ENCODE results near the gene CUX1.
"Not testable (repeated sequence)": the region's sequence is repeated elsewhere in the genome, so short reads cannot be mapped to it uniquely, and the experiment has no call there.

Gene CUX1

DNA sequence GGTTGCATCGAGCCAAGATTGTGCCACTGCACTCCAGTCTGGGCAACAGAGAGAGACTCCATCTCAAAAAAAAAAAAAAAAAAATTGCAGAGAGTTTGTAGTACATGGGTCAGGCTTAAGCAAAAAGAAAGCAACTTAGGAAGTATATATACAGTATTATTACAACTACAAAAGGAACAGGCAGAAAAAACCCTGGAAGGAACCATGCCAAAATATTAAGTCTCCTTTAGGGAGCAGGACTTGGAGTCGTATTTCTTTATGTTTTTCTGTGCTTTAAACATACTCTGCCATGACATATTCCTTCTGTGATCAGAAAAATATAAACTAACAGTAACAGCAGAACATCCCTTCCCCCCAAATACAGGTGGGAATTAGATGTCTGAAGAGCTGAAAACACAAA, 144.4 kb downstream of the CUX1 start:
- no peak for DNase-seq

DNA sequence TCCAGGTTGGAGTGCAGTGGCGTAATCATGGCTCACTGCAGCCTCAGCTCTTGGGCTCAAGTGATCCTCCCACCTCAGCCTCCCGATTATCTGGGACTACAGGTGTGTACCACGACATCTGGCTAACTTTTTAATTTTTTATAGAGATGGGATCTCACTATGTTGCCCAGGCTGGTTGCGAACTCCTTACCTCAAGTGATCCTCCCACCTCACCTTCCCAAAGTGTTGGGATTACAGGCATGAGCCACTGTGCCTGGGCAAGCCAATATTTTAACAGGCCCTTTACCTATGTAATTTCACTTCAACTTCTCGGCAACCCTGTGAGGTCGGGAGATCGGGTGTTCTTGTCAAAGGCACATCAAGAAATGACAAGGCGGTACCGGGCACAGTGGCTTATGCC, 146.3 kb downstream of the CUX1 start:
- DNase-seq = no peak

DNA sequence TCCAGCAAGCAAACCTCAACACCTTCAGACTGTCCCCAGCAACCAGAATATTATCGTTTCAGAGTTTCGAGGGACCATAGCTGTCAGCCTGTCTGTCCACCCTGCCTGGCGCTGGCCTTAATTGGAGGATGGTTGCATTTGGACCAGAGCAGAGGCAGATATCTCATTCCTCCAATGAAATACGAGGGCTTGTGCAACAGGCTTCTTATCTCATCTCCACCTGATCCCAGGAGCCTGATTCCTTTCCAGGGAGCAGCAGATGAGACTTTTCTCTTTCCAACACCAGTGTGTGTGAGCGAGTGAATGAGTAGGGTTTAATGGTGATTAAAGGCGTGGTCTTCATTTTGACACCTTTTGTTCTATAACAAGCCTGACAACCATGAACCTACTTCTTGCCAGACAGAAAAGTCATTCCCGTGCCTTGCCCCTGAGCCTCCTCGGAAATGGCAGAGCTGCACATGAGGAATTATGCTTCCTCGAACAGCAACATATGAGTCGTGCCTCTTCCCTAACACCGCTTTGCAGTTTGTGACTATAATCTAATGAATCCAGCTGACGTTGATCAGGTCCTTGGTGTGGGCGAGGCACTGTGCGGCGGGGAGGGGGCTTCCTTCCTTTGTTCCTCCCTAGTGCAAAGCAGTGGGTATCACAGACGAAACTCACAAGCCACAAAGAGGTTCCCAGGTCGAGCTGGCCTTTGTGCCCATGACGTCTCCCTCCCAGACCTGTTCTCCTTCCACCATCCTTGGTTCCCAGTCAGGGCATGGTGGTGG, 147.4 kb downstream of the CUX1 start:
- no peak for DNase-seq

DNA sequence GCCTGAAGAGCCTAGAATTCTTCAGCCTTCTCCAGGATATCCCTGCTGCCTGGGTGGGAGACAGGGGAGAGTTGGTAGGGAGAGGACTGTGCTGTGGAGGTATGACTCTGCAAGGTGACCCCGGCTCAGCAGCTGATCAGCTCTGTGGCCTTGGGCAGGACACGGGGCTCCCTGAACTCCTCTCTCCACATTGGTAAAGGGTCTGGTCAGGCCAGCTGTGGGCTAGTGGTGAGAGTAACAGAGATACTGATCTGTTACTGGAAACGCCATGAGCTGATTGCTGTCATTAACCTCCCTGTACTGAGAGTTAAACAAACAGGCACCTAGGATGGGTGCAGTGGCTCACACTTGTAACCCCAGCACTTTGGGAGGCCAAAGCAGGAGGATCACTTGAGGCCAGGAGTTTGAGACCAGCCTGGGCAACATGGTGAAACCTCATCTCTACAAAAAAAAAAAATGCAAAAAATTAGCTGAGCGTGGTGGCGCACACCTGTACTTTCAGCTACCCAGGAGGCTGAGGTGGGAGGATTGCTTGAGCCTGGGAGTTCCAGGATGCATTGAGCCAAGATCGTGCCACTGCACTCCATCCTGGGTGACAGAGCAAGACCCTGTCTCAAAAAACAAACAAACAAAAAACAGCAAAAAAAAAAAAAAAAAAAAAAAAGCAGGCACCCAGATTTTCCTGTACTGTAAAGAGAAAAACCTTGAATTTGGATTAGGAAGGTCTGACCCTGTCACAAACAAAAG, 151.5 kb downstream of the CUX1 start:
- no peak for DNase-seq

DNA sequence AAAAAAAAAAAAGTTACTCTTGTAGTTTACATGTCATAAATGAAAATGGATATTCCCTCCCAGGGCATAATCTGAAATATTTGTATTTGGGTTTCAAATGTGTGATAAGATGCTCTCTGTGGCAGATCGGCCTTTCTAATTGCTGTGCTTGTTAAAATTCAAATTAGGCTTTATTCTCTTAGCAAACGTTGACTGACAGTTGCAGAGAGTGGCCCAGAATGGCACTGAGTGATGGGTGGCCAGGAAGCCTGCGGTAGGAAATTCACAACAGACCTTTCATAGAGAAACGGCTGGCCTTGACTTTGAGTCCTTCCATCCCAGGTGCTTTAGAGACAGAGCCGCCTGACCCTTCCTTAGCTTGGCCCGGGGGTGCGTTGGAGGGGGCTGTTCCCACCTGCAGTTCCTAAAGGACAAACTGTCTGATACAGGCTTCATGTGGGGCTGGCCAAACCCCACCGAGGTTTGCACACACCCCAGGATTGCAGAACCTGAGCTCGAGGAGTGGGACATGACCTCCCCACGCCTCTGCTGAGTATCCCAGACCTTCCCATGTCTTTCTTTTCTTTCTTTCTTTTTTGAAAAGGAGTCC, 152.7 kb downstream of the CUX1 start:
- DNase-seq = no peak

DNA sequence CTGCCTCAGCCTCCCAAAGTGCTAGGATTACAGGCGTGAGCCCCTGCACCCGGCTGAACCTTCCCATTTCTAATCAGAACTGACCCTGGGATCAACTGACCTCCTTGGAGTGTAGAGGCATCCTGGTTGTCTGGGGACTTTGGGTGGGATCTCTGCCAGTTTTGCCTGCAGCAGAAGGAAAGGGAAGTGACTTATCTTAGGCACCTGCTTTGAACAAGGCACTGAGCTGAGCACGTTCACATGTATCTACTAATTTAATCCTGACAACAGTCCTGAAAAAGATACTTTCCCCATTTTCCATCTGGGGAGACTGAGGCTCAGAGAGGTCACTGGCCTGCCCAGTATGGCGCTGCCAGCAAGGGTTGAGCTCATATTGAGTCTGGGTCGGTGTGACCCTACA, 153.4 kb downstream of the CUX1 start:
- DNase-seq = no peak

DNA sequence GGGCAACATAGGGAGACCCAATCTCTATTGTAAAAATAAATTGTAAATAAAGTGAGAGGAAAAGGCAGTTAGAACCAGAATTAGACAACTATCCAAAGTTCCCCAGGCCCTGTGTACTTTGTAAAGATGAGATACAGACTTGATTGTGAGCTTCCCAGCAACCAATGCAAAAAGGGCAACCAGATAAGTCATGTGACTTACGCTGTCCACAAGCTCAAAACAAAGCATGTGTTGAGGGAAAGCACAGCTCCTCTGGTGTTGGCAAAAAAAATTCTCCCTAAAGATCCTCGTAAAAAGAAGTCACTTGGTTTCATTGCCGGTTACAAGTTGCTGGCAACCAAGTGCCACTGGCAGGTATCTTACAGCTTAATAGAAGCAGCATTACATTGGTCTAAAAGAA, 154.0 kb downstream of the CUX1 start:
- DNase-seq = no peak

DNA sequence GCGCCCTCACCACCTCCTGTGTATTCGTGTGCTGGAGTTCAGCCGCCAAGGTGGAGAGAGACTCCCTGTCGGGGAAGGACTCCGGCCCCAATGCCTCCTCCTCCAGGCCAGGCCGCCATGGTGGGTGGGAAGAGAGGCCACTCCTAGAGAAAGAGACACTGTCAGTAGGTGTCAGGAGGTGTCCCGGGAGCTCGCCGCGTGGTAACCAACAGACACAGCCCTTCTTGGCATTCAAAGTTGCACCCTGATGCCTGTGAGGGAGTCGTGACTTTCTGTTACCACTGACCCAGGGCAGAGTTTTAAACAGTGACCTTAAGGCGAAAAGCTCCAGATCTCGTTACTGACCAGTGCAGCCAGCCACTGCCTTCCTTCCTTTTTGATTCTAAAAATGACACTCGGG, 155.2 kb downstream of the CUX1 start:
- DNase-seq = no peak

DNA sequence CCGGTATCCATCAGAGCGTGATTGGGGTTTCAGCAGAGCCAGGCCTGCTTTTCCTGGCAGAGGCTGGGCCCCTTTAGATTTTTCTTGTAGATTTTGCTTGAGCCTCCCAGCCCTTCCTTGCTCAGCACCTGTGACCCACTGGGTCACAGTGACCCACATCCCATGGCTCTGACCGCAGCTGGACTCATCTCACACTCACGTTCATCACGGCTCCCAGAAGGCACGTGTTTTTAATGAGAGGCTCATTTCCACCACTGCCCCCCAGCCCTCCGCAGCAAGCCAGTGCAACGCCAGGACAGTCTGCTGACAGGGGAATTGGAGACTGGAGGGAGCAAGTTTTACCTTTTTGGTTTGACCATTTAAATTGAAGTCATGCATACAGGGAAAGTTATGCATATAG, 155.7 kb downstream of the CUX1 start:
- no peak for DNase-seq

DNA sequence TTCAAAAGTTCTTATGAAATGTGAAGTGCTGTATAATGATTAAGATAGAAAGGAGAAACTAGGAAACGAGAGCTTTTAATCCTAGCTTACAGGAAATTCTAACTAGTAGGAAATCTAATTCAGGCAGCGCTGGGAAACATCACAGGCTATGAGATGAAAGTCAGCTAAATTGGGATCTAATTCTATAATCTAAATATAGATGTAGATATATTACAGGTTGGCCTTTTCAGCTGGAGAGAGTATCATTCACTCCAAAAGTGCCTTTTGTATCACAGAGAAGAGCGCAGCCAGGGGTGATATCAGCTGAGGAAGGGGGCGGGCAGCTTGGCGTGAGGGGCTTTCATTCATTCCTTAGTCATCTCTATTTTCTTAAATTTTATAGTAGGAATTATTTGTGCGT, 157.0 kb downstream of the CUX1 start:
- DNase-seq = no peak

DNA sequence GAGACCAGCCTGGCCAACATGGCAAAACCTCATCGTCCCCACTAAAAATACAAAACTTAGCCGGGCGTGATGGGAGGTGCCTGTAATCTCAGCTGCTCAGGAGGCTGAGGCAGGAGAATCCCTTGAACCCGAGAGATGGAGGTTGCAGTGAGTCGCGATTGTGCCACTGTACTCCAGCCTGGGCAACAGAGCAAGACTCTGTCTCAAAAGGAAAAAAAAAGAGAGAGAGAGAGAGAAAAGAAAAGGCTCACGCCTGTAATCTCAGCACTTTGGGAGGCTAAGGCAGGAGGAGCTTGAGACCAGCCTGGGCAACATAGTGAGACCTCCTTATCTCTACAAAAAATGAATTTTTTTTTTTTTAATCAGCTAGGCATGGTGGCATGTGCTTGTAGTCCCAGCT, 157.6 kb downstream of the CUX1 start:
- DNase-seq = no peak

DNA sequence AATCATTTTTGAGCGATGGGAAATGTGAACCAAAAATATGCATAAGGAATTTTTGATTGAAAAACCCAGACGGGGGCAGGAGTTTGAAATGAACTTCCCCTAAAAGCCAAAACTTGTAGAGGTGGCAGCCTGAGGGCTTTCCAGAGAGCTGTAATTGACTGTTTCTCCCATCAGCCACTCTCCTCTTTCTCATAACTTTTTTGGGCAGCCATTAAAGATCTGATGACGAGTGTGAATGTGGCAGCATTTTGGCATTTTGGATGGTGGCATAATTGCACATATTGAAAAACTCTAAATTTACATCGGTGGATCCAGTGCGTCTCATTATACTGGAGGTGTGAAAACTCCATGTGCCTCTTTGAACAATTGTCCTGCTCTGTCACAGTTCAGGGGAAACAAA, 159.0 kb downstream of the CUX1 start:
- no peak for DNase-seq

DNA sequence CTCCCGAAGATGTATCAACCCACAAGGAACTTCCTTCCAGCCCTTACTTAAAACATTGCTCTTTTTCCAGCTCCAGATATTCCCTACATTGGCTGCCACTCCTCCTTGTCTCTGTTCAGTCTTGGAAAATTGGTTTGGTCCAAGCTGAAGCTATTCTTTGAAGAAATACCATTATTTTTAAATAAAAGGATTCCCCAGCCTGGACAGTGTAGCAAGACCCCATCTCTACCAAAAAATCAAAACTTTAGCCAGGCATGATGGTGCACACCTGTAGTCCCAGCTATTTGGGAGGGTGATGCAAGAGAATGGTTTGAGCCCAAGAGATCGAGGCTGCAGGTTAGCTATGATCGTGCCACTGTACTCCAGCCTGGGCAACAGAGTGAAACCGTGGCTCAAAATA, 159.8 kb downstream of the CUX1 start:
- no peak for DNase-seq

DNA sequence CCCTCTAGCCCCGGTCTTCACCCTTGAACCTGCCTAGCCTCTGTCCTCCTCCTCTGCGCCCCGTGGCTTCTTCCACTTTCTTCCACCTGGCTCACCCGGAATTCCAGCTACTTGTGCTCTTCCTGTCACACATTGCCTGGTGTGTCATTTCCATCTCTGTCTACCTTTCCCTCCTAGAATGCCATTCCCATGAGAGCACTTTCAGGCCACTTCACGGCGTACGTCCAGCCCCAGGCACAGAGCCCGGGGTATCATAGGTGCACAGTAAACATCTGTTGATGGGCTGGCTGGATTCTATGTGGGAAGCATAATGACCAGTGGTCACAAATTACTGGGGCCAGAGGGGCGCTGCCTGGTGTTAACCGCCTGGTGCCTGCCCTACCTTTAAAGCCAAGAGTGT, 161.3 kb downstream of the CUX1 start:
- DNase-seq = no peak

DNA sequence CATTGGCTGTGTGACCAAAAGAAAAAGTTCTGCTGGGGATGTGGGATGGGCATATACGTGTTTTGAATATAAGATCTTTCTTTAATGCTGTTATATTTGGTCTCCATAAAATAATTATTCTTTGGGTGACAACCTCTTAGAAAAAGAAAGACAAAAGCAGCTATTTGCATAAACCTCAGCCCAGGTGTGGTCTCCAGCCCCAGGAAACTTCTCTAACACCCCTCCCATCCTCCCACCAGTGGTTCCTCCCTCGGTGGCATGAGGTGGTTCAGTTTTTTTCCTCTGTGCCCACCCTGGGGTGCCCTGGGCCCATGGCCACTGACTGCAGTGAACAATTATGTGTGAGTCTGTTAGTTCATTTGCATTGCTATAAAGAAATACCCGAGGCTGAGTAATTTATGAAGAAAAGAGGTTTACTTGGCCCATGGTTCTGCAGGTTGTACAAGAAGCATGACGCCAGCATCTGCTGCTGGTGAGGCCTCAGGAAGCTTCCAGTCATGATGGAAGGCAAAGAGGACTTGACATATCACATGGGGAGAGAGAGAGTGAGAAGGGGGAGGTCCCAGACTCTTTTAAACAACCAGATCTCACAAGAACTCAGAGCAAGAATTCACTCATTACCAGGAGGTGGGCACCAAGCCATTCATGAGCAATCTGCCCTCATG, 165.9 kb downstream of the CUX1 start:
- no peak for DNase-seq

DNA sequence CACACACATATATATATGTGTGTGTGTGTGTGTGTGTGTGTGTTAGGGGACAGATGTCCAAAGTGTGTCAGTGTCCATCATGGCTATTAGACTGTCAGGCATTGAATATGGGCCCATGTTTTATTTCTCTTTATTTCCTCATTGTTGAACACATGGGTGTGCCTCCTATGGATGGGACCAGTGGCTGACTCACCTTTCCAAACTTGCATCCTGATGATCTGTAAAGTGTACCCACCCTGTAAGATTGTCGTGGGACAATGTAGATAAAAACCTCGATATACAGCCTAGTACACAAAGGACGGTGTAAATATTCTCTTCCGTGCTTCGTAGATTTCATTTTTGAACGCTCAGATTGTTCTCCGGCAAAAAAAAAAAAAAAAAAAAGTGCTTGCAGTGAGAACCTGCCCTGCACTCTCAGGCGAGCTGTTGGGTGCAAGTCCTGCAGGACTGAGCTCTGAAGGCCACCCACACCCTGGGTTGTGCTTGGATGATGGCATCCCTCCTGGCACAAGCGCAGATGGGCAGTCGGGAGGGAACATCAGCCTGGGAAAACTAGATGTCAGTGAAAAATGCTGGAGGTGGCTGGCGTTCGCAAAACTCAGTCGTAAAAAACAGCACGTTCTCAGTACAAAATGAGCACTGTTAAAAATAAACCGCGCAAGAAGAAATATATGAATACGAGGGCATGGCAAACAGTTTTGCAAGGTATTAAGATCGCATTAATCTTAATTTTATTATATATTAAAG, 166.9 kb downstream of the CUX1 start:
- DNase-seq = no peak

DNA sequence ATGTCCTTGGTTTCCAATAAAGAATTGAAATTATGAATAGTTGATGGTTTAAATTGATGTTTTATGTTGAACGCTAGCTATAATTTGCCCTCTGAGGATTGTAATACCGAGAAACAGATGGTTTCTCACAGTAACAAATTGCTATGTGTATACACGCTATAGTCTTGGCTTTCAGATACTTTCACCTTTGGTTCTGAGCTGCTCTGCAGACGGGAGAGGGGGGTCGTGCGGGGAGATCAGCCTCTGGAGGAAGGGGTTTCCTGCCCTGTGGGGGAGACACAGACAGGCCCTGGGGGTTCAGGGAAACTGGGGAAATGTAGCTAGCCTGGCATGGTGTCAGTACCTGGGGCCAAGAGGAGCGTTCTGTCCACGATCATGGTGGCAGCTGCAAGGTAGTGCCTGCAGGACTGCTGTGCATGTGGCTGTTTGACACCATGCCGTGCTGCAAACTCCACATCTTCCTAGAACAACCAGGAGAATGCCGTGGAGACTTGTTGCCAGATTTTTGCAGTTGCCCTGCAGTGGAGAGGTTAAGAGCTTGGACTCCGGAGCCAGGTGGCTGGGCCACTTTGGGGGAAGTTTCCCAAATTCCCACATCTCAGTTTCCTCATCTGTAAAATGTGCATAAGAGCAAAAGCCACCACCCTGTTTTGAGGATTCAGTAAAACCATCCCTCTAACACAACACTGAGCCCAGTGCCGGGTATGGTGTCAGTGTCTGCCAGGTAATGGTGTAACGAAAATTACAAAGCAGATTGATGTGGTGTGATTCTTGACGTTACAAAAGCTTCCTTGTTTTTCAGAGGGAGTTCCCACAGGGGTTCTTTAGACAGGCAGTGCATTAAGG, 167.9 kb downstream of the CUX1 start:
- DNase-seq = no peak

DNA sequence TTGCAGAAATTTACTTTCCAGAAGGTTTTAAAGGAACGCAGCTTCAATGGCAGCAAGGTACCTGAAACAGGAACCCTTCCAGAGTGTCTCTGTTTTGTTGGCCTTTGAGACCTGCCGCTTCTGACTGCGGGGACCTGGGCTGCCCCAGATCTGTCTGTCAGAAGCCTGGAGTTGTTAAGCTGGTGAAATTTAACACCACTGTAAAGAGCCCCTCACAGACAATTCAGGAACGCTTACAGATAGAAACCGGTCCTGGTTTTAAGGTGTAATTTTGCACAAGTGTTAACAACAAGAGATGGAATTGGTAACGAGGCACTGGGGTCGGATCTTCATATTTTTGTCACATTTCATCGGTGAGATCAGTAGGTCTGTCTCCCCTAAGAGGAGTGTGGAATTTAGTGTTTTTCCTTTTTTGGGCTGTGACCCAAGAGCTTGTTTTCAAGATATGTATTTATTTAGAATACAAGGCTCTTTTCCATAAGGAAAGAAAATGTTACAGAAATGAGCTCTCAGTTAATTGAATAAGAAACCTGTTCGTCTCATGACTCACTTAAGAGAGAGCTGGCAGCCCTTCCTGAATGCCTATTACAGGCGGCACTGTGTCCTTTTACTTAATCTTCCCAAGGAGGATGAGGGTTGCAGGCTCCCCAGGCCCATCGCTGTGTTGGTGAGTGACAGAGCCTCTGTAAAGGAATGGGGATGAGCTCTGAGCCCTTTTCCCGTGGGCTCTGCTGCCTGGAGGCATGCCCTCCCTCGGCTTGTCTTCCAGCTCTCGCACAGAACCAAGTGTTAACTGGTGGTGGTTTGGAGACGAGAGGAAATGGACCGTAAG, 168.7 kb downstream of the CUX1 start:
- no peak for DNase-seq

DNA sequence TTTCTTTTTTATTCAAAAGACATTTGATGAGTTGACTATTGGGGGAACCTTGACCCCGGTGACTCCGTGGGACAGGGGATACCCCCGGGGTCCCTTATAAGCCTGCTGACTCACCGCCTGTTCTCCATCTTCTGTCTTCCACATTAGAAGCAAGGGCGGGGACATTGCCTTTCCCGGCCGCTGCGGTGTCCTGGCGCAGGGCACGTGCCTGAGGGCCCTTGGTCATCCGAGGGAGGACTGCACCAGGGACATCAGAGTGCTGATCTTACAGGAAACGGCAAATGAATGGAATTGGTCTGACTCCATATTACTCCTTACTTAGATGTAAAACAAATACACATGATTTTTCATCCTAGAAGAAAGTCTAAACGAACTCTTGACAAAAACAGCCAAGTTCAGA, 170.1 kb downstream of the CUX1 start:
- DNase-seq = no peak

DNA sequence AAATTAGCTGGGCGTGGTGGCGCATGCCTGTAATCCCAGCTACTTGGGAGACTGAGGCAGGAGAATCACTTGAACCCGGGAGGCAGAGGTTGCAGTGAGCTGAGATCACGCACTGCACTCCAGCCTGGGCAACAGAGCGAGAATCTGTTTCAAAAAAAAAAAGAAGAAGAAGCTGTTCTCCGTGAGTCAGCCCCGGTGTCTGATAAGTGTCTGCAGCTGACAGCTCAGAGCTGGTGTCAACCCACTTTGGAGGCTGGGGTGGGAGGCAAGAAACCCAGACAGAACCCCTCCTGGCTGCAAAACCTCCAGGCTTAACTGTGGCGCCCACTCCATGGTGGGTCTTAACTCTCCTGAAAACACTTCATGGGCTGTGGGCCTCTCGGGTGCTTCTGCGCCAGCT, 170.6 kb downstream of the CUX1 start:
- DNase-seq = not testable (repeated sequence)

DNA sequence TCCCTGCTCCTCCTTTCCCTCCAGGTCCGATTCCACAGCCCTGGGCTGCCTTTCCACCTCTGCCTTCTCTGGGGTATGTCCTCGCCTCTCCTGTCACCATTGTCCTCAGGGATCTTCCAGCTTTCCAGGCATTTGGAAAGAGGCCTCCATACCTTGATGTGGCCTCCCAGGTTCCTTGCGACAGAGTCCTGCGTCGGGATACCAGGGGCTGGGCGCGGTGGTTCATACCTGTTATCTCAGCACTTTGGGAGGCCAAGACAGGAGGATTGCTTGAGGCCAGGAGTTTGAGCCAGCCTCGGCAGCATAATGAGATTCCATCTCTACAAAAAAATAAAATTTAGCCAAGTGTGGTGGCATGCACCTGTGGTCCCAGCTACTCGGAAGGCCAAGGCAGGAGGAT, 171.1 kb downstream of the CUX1 start:
- no peak for DNase-seq
